Central memory CD8-positive, alpha-beta T cell (primary cell): ENCODE measurements around the gene STARD3.

Experiments
- ATAC-seq: fragments of 150-1000 bp; cut with Tn5 transposase; replicated peaks from 2 replicates; pipeline ENCODE4 v1.10.0; 2022; ENCODE audit warnings: mild to moderate bottlenecking, moderate FRiP score, moderate number of reproducible peaks; ENCODE audit not compliant: poor library complexity, severe bottlenecking; ENCODE audit errors: extremely low read depth
- DNase-seq, 2 donors: peaks; one replicate each; pipeline ENCODE4 v3.0.0; 2021; ENCODE audit warnings: low spot score in 2 of 2
- H3K27ac Mint-ChIP-seq: one replicate; pipeline ENCODE4 v1.8.0; 2022; ENCODE audit warnings: low read depth, mild to moderate bottlenecking, moderate library complexity, mixed read lengths
- H3K27me3 Mint-ChIP-seq: one replicate; pipeline ENCODE4 v1.8.0; 2022; ENCODE audit warnings: mixed read lengths
- H3K36me3 Mint-ChIP-seq: one replicate; pipeline ENCODE4 v1.8.0; 2022; ENCODE audit warnings: mild to moderate bottlenecking, moderate library complexity, mixed read lengths; ENCODE audit not compliant: insufficient read depth
- H3K4me1 Mint-ChIP-seq: one replicate; pipeline ENCODE4 v1.8.0; 2022; ENCODE audit warnings: mixed read lengths
- H3K4me3 Mint-ChIP-seq: one replicate; pipeline ENCODE4 v1.8.0; 2022; ENCODE audit warnings: mild to moderate bottlenecking, moderate library complexity, mixed read lengths
- H3K9me3 Mint-ChIP-seq: one replicate; pipeline ENCODE4 v1.8.0; 2022; ENCODE audit warnings: mixed read lengths

The STARD3 gene

DNA sequence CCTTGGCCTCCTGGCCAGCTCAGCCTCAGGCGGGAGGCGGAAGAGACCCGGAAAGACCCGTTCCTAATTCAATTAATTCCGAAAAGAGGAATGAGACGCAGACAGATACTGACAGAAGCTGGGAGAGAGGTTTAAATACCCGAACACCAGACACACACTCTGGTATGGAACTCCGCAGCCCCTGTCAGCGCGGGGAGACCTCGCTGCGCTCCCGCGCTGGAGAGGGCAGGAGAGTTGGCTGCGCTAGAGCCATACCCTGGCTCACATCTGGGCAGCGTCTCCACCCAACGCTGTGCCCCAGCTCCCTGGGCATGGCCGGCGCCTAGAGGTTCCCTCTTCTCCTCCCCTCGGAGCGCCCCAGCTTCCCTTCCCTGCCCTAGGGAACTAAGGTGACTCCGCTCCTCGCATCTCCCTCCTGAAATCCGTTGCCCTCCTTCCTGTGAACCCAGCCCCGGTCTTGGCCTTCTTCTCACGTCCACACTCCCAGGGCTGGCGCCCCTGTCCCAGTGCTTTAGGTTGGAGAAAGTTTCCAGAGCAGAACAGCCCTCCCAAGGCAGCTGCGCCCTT is 37.2 kb upstream of the STARD3 start:
- DNase-seq (no peak), ATAC-seq (no peak)
- Mint-ChIP-seq H3K4me1 (peaks cover 31% of the 10 kb centered on the region), H3K4me3 (no peak overlapping the region), H3K9me3 (no peaks in the 10 kb centered on the region), H3K27me3 (peaks cover 90% of the 10 kb centered on the region), H3K27ac (no peak overlapping the region), H3K36me3 (no peaks in the 10 kb centered on the region)

DNA sequence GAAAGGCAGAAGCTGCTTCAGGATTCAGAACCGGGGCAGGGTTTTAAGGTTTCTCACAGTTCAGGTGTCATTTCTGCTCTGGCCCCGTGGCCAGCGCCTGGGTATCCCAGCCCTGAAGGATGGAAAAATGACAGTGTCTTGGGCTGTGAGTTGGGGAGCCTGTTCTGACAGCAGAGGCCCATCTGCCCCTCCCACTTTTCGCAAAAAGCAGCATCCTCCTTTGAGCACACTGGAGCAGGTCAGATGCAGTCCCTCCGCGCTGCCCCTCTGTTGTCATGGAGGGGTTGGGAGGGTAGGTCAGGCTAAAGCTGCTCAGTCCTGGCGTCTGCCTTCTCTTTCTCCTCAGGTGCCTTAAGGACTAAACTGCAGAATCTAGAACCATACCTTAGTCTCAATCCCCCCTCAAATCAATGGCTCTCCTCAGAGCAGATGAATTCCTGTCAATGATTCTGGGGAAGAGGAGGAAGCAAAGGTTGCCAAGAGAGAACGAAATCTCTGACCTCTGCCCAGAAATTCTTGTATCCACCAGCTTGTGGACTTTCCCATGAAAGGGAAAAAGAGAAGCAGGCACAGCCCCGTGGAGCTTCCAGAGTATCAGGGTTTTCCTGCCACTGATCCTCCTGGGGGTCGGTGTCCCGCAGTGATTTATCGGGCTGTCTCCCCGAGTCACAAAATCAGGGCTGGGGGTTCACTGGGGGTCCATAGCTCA is 36.5 kb upstream of the STARD3 start:
- peaks cover 31% of the 10 kb centered on the region for H3K4me1 Mint-ChIP-seq
- DNase-seq (no peak), ATAC-seq (no peak)
- no peak overlapping the region for H3K4me3 Mint-ChIP-seq
- peaks cover 3% of the 10 kb centered on the region for H3K36me3 Mint-ChIP-seq
- peaks cover 90% of the 10 kb centered on the region for H3K27me3 Mint-ChIP-seq
- no peak overlapping the region for H3K27ac Mint-ChIP-seq
- H3K9me3 Mint-ChIP-seq: no peaks in the 10 kb centered on the region

DNA sequence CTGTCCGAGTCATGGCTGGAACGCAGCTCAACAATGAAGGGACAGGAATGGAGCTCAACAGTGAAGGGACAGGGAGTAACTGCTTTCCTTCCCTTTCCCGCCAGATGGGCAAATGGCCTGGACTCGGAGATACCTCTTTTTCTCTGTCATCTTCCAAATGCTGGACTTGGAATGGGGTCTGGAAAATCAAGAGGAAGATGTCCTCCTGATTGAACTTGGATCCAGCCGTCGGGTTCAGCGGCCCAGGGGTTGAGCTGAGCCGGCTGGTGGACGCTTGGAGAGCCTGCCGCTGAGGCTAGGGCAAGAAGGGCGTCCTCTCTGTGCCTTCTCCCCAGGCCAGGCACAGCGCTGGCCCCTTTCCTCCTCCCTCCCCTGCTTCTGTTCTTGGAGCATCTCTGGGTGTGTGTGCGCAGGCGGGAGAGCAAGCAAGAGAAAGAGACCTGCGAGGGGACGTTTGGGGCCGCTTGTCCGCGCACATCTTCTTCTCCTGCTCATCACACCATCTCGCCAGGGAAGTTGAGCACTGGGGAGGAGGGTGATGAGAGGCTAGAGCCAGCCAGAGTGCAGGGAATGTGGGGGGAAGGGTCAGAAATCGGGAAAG is 35.8 kb upstream of the STARD3 start:
- Mint-ChIP-seq H3K27me3 (peaks cover 84% of the 10 kb centered on the region), H3K36me3 (peaks cover 3% of the 10 kb centered on the region), H3K9me3 (no peaks in the 10 kb centered on the region), H3K4me3 (no peak overlapping the region), H3K4me1 (peaks cover 28% of the 10 kb centered on the region), H3K27ac (no peak overlapping the region)
- no peak for DNase-seq
- ATAC-seq: no peak

DNA sequence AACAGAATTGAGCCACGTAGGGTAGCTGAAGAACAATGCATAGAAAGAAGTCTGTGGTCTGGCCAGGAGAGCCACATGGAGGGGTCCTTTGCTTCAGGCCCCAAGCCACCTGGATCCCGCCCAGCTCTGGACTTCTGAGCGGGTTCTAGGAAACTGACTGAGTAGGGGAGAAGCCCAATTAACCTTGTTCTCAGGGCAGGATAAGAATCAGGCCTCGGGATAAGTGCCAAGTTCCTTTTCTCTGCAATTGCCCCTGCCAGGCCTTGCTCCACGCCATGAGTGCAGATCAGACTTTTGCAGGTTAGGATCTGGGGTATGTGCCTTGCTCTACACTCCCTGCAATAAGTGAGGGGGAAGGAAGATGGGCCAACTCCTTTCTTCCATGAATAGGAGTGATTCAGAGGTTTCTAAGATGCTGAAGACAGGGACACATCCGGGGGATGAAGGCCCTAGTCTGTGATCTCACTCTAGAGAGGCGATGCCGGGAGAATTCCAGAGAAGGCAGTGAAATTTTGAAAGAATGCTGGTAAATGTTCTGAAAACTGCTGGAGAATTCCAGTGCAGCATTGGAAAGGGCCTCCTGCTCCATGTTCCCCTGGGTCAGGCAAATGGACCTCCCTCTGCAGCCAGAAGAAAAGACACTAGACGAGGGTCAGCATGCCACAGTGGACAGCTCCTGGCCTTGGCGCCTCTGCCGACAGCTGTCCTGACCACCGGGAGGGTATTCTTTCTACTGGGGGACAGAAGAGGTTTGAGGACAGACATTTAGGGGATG is 35.0 kb upstream of the STARD3 start:
- ATAC-seq (no peak), DNase-seq (no peak)
- H3K9me3 Mint-ChIP-seq: no peaks in the 10 kb centered on the region
- no peak overlapping the region for H3K4me3 Mint-ChIP-seq
- H3K27ac Mint-ChIP-seq: no peak overlapping the region
- H3K36me3 Mint-ChIP-seq: peaks cover 3% of the 10 kb centered on the region
- H3K27me3 Mint-ChIP-seq: peaks cover 76% of the 10 kb centered on the region
- peaks cover 22% of the 10 kb centered on the region for H3K4me1 Mint-ChIP-seq

DNA sequence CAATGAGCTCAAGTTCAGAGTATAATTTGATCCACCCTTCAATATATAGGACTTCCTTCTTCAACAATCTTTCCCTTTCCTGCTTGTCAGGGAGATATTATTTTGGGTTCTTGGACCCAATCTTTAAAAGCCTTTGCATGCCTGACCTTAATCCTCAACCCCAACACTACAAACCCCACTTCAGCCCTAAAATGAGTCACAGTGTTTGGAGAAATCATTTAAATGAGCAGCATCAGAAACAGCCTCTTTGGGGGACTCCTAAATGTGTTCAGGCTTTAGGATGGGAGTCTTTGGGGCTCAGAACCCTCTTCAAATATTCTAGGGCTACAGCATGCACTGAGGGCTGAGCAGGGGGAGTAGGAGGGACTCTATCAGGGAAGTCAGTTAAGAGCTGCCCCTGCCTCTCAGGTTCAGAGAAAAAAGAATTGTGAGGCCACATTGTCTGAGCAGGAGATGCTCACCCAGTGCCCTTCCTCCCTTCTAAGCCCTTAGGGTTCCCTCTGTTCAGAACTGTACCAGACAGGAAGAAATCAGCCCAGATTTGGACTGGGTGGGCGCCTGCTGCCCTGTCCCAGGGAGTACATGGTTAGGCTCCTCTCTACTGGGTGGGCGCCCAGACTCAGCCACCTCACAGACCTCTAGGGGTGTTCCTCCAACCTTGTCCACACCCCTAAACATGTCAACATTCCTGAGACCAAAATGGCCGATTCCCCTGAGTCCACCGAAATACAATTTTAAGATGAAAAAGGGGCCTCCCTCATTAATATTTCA is 34.2 kb upstream of the STARD3 start:
- Mint-ChIP-seq H3K9me3 (no peaks in the 10 kb centered on the region), H3K4me1 (peaks cover 14% of the 10 kb centered on the region), H3K36me3 (peaks cover 5% of the 10 kb centered on the region), H3K4me3 (no peak overlapping the region), H3K27me3 (peaks cover 74% of the 10 kb centered on the region), H3K27ac (no peak overlapping the region)
- DNase-seq (no peak), ATAC-seq (no peak)

DNA sequence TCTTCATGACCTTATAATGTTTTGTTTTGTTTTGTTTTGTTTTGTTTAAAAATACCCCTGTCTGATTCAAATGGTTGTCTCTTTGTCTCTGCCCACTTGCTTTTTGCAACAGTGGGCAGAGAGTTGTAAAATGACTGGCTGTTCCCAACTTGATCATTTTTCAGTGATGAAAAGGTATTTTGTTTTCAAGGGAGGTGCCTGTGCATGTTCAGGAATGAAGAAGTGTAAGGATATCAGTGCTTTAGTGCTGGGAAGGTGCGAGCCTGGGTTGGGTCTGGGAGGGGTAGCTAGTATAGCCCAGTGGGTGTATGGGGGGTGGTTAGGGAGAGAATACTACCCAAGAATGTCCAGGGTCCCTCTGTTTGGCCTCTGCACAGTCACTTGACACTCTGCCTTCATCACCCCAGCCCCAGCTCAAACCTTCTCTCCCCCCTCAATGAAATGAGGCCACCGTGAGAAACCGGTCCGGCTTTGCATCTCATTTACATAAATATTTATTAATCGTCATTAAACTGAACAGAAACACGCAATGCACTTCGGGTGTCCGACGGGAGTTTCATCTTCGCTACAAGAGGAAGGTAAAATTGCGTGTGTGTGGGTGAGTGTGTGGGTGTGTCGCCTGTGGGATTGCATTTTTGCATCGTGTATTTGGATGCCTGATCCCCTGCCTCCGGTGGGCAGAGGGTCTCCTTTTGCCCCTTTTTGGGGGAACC is 33.5 kb upstream of the STARD3 start:
- H3K36me3 Mint-ChIP-seq: peaks cover 5% of the 10 kb centered on the region
- DNase-seq (no peak), ATAC-seq (no peak)
- no peak overlapping the region for H3K4me3 Mint-ChIP-seq
- H3K4me1 Mint-ChIP-seq: peaks cover 14% of the 10 kb centered on the region
- peaks cover 72% of the 10 kb centered on the region for H3K27me3 Mint-ChIP-seq
- H3K27ac Mint-ChIP-seq: no peak overlapping the region
- no peaks in the 10 kb centered on the region for H3K9me3 Mint-ChIP-seq

DNA sequence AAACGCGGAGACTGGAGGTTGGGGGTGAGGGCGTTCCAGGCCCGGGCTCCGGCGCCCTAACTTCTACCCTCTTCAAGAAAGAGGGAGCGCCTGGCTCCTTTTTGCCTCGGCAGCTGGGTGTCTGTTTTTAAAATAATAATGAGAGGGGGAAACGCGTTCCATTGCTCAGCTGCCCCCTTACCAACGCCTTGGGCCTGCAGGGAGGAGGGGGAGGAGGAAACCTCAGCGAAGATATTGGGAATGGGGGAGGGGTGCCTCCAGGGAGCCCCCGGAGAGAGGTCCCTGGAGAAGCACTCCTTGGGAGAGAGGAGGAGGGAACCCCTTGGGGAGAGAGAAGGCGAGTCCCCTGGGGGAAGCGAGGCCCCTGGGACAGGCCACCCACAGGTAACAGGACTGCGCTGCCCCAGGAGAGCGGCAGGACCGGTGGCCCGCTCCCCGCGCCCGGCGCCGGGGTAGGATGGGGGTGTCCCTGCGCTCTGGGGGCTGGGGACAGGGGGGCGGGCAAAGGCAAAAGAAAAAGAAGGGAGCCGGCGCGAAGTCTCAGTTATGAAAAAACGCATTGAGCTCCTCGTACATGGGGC is 31.9 kb upstream of the STARD3 start:
- DNase-seq: no peak
- no peaks in the 10 kb centered on the region for H3K9me3 Mint-ChIP-seq
- H3K4me3 Mint-ChIP-seq: peak overlapping the region; percentile 13
- H3K27ac Mint-ChIP-seq: no peak overlapping the region
- peaks cover 5% of the 10 kb centered on the region for H3K36me3 Mint-ChIP-seq
- H3K4me1 Mint-ChIP-seq: peaks cover 12% of the 10 kb centered on the region
- peaks cover 78% of the 10 kb centered on the region for H3K27me3 Mint-ChIP-seq
- ATAC-seq: no peak

DNA sequence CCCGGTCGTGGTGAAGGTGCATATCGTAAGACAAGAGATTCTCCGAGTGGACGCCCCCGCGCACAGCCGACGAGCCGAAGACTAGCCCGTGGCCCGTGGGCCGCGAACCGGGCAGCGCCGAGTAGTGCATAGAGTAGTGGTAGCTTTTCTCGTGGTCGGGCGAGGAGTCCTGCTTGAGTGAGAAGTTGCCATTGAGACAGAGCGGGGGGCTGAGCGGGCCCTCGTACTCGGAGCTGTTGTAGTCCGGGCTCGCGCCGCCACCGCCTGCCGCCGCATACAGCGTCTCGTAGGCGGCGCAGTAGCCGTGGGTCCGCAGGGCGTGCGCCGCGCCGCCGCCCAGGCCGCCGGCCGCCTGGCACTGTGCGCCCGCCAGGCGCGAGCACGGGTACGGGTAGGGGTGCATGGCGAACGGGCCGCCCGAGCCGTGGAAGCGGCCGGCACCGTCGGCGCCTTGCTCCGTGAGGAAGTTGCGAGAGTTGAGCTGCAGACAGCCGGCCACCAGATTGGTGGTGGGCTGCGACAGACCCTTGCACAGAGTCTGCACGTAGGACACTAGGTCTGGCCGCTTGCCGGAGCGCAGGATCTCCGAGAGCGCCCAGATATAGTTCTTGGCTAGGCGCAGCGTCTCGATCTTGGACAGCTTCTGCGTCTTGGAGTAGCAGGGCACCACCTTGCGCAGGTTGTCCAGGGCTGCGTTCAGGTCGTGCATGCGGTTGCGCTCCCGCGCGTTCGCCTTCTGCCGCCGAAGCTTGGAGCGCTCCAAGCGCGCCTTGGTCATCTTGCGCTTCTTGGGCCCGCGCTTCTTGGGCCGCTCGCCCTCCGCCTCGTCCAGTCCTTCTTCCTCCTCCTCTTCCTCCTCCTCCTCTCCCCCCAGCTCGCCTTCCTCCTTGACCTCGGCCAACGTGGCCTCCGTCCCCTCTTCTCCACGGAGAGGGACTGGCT is 31.2 kb upstream of the STARD3 start:
- Mint-ChIP-seq H3K27ac (no peak overlapping the region), H3K4me3 (no peak overlapping the region), H3K36me3 (peaks cover 5% of the 10 kb centered on the region), H3K4me1 (peaks cover 10% of the 10 kb centered on the region), H3K27me3 (peaks cover 70% of the 10 kb centered on the region), H3K9me3 (no peaks in the 10 kb centered on the region)
- DNase-seq (no peak), ATAC-seq (no peak)

DNA sequence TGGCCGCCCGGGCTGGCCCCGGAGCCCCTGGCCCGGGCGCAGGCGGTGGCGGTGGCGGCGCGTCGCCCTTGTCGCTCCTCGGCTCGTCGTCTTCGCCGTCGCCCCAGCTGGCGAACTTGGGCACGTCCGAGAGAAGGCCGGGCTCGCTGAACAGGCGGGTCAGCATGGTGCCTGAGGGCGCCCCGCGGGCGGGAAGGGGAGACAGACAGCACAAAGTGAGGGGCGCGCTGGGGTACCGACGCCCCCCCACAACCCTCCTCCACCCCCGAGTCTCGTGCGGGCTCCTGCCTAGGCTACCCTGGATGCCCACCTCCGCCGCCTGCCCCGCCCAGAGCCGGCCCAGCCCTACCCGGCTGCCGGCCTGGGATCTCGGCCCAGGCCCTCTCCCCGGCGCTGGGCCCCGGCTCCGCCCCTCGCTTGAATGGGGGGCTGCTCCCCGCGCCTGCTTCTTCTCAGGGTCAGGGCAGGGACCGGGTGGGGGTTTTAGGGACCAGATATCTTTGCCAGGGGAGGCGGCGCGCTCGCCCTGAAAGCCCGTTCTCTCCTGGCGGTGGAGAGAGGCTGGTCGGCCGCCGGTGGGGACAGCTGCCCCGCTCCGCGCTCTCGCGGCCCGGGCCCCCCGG is 30.4 kb upstream of the STARD3 start:
- Mint-ChIP-seq H3K4me3 (peak overlapping the region; percentile 42), H3K27me3 (peaks cover 63% of the 10 kb centered on the region), H3K9me3 (no peaks in the 10 kb centered on the region), H3K27ac (no peak overlapping the region), H3K36me3 (peaks cover 5% of the 10 kb centered on the region), H3K4me1 (peaks cover 10% of the 10 kb centered on the region)
- ATAC-seq (no peak), DNase-seq (no peak)

DNA sequence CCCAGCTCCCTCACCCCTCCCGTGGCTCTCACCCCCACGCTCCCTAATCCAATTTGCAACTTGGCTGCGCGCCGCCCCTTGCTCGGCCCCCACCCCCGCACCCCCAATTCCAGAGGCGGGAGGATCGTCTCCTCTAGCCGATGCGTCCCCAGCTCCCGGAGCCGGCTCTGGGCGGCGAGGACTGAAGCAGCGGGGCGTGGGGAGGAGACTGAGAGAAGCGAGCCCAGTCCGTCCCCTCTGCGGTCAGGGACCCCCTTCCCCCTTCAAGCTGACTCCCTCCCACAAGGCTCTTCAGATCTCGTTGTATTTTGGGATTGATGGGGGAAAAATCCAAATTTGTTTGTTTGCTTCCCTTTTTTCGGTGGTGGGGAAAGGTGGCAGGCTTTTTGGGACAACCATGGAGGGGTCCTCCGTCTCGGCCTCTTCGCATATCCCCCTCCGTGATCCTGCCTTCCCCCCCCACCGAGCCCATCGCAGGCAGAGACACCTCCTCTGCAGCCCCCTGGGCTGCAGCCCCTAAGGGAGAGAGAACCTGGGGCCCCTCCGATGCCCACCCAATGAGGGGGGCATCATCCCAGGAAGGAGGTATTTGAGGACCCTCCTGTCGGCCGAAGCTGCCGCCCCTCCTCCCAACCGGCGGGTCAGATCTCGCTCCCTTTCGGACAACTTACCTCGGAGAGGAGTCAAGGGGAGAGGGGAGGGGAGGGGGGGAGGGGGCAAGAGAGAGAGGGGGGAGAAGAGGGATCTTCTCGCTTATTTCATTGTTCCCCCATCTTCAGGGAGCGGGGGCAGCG is 29.7 kb upstream of the STARD3 start:
- no peak for DNase-seq
- H3K36me3 Mint-ChIP-seq: peaks cover 5% of the 10 kb centered on the region
- peak overlapping the region; percentile 42 for H3K4me3 Mint-ChIP-seq

More for the DNA sequence above, 29.7 kb upstream of the STARD3 start:
- Mint-ChIP-seq H3K9me3 (no peaks in the 10 kb centered on the region), H3K27me3 (peaks cover 55% of the 10 kb centered on the region), H3K4me1 (peaks cover 10% of the 10 kb centered on the region), H3K27ac (no peak overlapping the region)
- ATAC-seq: no peak
